GM12878 (cell line): ENCODE results near the gene CDC42EP1.

Experiments
- CHD1 ChIP-seq: IDR thresholded peaks from 2 replicates; pipeline ENCODE4 v1.6.1; 2012; ENCODE audit warnings: low read depth, low read length, improper control_type of control experiment
- CHD2 ChIP-seq: IDR thresholded peaks from 2 replicates; pipeline ENCODE4 v1.6.1; 2011; ENCODE audit warnings: low read depth, low read length, improper control_type of control experiment, borderline replicate concordance
- CREM ChIP-seq: IDR thresholded peaks from 2 replicates; pipeline ENCODE4 v1.6.1; 2014; ENCODE audit warnings: antibody characterized with exemption, low read depth
- ELK1 ChIP-seq: IDR thresholded peaks from 2 replicates; pipeline ENCODE4 v1.6.1; 2012; ENCODE audit warnings: low read depth, low read length, improper control_type of control experiment
- ETV6 ChIP-seq, 2 experiments: fragments of 450-650 bp in 1 of 2; IDR thresholded peaks in 1 of 2; conservative IDR thresholded peaks in 1 of 2; 2 replicates each; pipeline ENCODE4 v1.6.1; 2014; ENCODE audit warnings: antibody characterized with exemption in 1 of 2, borderline replicate concordance in 1 of 2, low read depth in 1 of 2, mild to moderate bottlenecking in 1 of 2, moderate library complexity in 1 of 2
- EZH2 ChIP-seq: IDR thresholded peaks from 2 replicates; pipeline ENCODE4 v1.6.1; 2012; ENCODE audit warnings: low read depth, mild to moderate bottlenecking, control low read depth, inconsistent platforms, low read length, borderline replicate concordance; ENCODE audit not compliant: control insufficient read depth
- JUNB ChIP-seq: IDR thresholded peaks from 2 replicates; pipeline ENCODE4 v1.6.1; 2016; ENCODE audit warnings: antibody characterized with exemption, mild to moderate bottlenecking
- NFIC ChIP-seq: IDR thresholded peaks from 2 replicates; pipeline ENCODE4 v1.6.1; 2012; ENCODE audit warnings: low read depth, mild to moderate bottlenecking, inconsistent platforms, low read length, moderate library complexity
- NFYB ChIP-seq: IDR thresholded peaks from 2 replicates; pipeline ENCODE4 v1.6.1; 2011; ENCODE audit warnings: low read depth, mild to moderate bottlenecking, low read length, improper control_type of control experiment, moderate library complexity; ENCODE audit not compliant: insufficient read depth
- POLR2A ChIP-seq: IDR thresholded peaks from 2 replicates; pipeline ENCODE4 v1.6.1; 2011; ENCODE audit warnings: low read depth, mild to moderate bottlenecking, low read length
- RAD21 ChIP-seq: IDR thresholded peaks from 2 replicates; pipeline ENCODE4 v1.6.1; 2011; ENCODE audit warnings: mild to moderate bottlenecking, low read depth, low read length, moderate library complexity; ENCODE audit not compliant: insufficient read depth
- SRF ChIP-seq, 2 experiments: IDR thresholded peaks; 2 replicates each; pipeline ENCODE4 v1.6.1; 2011; ENCODE audit warnings: low read depth in 2 of 2, low read length in 2 of 2, mild to moderate bottlenecking in 1 of 2, moderate library complexity in 1 of 2
- TAF1 ChIP-seq: IDR thresholded peaks from 2 replicates; pipeline ENCODE4 v1.6.1; 2011; ENCODE audit warnings: mild to moderate bottlenecking, low read depth, low read length, borderline replicate concordance
- TF ChIP-seq, protein P1 (sequence below), 3 experiments: IDR thresholded peaks in 2 of 3; conservative IDR thresholded peaks in 1 of 3; 2 replicates each; pipeline ENCODE4 v1.5.1; 2011; ENCODE audit warnings: low read depth in 3 of 3, low read length in 3 of 3, mild to moderate bottlenecking in 3 of 3, control low read depth in 2 of 3, moderate library complexity in 2 of 3, inconsistent platforms in 1 of 3, mixed read lengths in 1 of 3; ENCODE audit not compliant: control insufficient read depth in 2 of 3, insufficient read depth in 1 of 3; ENCODE audit errors: extremely low read depth in 1 of 3

DNA sequence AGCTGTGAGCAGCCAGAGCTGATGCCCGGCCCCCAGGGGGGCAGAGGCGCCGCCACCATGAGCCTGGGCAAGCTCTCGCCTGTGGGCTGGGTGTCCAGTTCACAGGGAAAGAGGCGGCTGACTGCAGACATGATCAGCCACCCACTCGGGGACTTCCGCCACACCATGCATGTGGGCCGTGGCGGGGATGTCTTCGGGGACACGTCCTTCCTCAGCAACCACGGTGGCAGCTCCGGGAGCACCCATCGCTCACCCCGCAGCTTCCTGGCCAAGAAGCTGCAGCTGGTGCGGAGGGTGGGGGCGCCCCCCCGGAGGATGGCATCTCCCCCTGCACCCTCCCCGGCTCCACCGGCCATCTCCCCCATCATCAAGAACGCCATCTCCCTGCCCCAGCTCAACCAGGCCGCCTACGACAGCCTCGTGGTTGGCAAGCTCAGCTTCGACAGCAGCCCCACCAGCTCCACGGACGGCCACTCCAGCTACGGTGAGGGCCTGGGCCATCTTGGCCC lies 6.1 kb downstream of the CDC42EP1 start:
- TF ChIP-seq NFIC, result no peak
- TF ChIP-seq CHD2, result no peak
- TF ChIP-seq ETV6 (conservative IDR thresholded peaks at IDR 0.05 in 1 of 2, IDR thresholded peaks at IDR 0.05 in 1 of 2; ENCODE audit: borderline replicate concordance in 1 of 2, low read depth in 1 of 2), result no peak
- TF ChIP-seq ELK1, result no peak
- TF ChIP-seq, protein P1, sequence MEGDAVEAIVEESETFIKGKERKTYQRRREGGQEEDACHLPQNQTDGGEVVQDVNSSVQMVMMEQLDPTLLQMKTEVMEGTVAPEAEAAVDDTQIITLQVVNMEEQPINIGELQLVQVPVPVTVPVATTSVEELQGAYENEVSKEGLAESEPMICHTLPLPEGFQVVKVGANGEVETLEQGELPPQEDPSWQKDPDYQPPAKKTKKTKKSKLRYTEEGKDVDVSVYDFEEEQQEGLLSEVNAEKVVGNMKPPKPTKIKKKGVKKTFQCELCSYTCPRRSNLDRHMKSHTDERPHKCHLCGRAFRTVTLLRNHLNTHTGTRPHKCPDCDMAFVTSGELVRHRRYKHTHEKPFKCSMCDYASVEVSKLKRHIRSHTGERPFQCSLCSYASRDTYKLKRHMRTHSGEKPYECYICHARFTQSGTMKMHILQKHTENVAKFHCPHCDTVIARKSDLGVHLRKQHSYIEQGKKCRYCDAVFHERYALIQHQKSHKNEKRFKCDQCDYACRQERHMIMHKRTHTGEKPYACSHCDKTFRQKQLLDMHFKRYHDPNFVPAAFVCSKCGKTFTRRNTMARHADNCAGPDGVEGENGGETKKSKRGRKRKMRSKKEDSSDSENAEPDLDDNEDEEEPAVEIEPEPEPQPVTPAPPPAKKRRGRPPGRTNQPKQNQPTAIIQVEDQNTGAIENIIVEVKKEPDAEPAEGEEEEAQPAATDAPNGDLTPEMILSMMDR (IDR thresholded peaks at IDR 0.05 in 2 of 3, conservative IDR thresholded peaks at IDR 0.05 in 1 of 3; ENCODE audit: control insufficient read depth in 2 of 3, extremely low read depth in 1 of 3, insufficient read depth in 1 of 3, low read depth in 3 of 3, low read length in 3 of 3), result no peak
- no peak for TF ChIP-seq CHD1
- TF ChIP-seq CREM, result no peak
- TF ChIP-seq POLR2A, result no peak
- TF ChIP-seq EZH2, result no peak
- no peak for TF ChIP-seq NFYB
- no peak for TF ChIP-seq JUNB
- TF ChIP-seq SRF (IDR thresholded peaks at IDR 0.05; ENCODE audit: low read depth in 2 of 2, low read length in 2 of 2), result no peak
- no peak for TF ChIP-seq RAD21
- TF ChIP-seq TAF1, result no peak
